Colonic mucosa (tissue), 4 donors: ENCODE data around the gene C16orf87. TPM values are rescaled to one million over a fixed set of nuclear protein-coding genes. Genes with fewer than 3 reads are reported as not detected.

Source experiments
- DNase-seq: peaks from one replicate; pipeline ENCODE4 v3.0.0-alpha.2; 2020
- H3K27ac ChIP-seq: fragments of 200-600 bp; one replicate; pipeline ENCODE4 v1.8.0; 2021
- H3K27me3 ChIP-seq: fragments of 200-600 bp; one replicate; pipeline ENCODE4 v1.8.0; 2021
- H3K36me3 ChIP-seq: fragments of 200-600 bp; one replicate; pipeline ENCODE4 v1.8.0; 2021
- H3K4me1 ChIP-seq: fragments of 200-600 bp; one replicate; pipeline ENCODE4 v1.8.0; 2021; ENCODE audit warnings: mild to moderate bottlenecking
- H3K4me3 ChIP-seq: fragments of 200-600 bp; one replicate; pipeline ENCODE4 v1.8.0; 2021
- H3K9ac ChIP-seq, 2 donors: one replicate each; pipeline ENCODE4 v1.7.0; 2013; ENCODE audit warnings: control low read depth in 2 of 2, low read depth in 2 of 2, low read length in 2 of 2
- H3K9me3 ChIP-seq: fragments of 200-600 bp; one replicate; pipeline ENCODE4 v1.8.0; 2021
- intact Hi-C: fragments of 100-400 bp; cut with DNase I; formaldehyde crosslinking; loops from one replicate; pipeline ENCODE4 v1.14.1; 2022
- total RNA-seq, 2 donors: library from RNA; stranded (reverse); fragmentation: NEBNext Ultra II Directional in 1 of 2; extraction: Animal tissue kit (Norgen Biotek cat#: 25700) in 1 of 2; gene quantifications; one replicate each; pipeline ENCODE4 v1.2.1, GENCODE V29; 2021
- TF ChIP-seq, protein P1 (sequence below): fragments of 200-600 bp; IDR thresholded peaks from one replicate; pipeline ENCODE4 v1.8.0; 2022; ENCODE audit warnings: antibody characterized with exemption, mild to moderate bottlenecking
- donor health status: healthy.
- donor health status: DM: no; HTN: no; CAD: no.
- donor health status: DM: no; HTN: no; CAD: no.

Gene C16orf87
- total RNA-seq, 2 donors from 2014 or later = 4.8 to 6.7 TPM

DNA sequence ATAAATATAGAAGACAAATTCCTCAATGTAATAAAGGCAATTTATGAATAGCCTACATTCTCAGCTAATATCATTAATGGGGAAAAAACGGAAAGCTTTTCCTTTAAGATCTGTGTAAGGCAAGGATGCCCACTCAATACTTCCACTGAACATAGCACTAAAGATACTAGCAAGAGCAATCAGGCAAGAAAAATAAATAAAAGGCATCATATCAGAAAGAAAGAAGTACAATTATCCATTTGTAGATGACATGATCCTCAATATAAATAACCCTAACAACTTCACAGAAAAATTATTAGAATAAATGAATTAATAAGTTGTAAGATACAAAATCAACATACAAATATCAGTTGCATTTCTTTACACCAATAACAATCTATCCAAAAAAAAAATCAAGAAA lies 37.1 kb downstream of the C16orf87 start:
- no peaks in the 10 kb centered on the region for H3K9me3 ChIP-seq
- no peak for DNase-seq
- intact Hi-C loops = no loop called here

DNA sequence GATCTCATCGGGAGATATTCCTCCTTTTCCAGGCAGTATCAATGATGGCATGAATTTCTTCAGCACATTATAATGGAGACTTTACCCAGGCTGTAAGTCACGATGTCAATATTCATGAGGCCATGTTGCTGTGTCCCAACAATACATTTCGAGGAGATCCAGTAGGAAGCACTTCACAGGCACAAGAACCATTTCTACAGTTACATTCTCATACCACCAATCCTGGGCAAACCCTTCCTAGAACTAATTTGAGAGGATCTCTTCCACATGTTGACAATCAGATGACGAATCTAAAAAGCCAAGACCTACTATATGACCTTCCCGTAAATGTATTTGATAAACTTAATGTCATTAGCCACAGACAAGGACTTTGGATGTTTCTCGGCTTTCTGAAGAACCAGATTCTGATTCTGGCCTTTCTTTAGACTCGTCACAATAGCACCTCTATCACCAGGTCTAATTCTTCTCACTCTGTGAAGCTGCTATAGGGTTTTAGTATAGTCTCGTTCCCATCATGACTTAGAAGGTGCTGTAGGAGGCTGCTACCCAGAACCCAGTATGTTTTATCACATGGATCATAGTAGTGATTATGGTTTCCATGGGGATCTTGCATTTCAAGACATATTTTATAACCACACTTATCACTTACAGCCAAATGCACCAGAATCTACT lies 40.2 kb downstream of the C16orf87 start:
- Histone ChIP-seq H3K27ac (no peak overlapping the region), H3K36me3 (no peaks in the 10 kb centered on the region), H3K4me1 (no peaks in the 10 kb centered on the region), H3K27me3 (no peaks in the 10 kb centered on the region), H3K9me3 (no peaks in the 10 kb centered on the region), H3K9ac (no peak overlapping the region), H3K4me3 (no peak overlapping the region)
- TF ChIP-seq, protein P1, sequence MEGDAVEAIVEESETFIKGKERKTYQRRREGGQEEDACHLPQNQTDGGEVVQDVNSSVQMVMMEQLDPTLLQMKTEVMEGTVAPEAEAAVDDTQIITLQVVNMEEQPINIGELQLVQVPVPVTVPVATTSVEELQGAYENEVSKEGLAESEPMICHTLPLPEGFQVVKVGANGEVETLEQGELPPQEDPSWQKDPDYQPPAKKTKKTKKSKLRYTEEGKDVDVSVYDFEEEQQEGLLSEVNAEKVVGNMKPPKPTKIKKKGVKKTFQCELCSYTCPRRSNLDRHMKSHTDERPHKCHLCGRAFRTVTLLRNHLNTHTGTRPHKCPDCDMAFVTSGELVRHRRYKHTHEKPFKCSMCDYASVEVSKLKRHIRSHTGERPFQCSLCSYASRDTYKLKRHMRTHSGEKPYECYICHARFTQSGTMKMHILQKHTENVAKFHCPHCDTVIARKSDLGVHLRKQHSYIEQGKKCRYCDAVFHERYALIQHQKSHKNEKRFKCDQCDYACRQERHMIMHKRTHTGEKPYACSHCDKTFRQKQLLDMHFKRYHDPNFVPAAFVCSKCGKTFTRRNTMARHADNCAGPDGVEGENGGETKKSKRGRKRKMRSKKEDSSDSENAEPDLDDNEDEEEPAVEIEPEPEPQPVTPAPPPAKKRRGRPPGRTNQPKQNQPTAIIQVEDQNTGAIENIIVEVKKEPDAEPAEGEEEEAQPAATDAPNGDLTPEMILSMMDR = no peak
- intact Hi-C loops = no loop called here
- no peak for DNase-seq

More for the DNA sequence above, 37.1 kb downstream of the C16orf87 start:
- H3K27me3 ChIP-seq = no peaks in the 10 kb centered on the region
- no peak overlapping the region for H3K4me3 ChIP-seq
- H3K9ac ChIP-seq = no peak overlapping the region
- H3K4me1 ChIP-seq = no peaks in the 10 kb centered on the region
- H3K36me3 ChIP-seq = no peaks in the 10 kb centered on the region
- no peak overlapping the region for H3K27ac ChIP-seq
- TF ChIP-seq, protein P1 = no peak

DNA sequence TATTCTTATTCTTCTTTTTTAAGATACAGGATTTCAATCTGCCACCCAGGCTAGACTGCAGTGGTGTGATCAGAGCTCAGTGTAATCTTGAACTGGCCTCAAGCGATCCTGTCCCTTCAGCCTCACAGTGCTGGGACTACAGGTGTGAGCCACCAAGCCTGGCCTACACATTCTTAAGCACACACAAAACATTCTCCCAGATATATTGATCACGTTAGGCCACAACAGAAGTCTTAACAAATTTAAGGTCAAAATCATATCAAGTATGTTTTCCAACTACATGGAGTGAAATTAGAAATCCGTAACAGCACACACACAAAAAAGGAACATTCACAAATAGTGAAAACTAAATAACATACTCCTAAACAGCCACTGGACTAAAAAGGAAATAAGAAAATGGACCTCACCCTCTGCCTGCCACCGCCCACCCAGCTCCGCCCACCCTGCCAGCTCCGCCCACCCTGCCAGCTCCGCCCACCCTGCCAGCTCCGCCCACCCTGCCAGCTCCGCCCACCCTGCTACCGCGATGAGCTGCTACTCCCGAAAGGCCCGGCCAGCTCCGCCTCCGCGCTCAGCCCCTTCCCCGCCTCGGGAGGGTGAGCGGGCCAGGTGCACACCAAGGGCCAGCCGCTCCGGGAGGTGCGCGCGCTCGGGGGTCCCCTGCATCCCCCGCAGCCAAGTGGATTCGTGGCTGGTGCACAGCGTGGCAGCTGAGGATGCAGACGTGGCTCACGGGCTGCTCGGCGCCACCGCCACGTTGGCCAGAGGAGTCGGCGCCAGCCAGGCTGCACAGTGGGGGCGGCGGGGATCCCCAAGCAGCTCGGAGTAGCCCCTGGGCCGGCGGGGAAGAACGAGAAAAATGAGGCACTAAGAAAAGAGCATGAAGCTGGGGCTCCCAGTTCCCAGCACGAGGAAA lies 41.2 kb downstream of the C16orf87 start:
- DNase-seq = peak; percentile 90
- Histone ChIP-seq H3K9ac (peak overlapping the region; percentile 61 to 67), H3K27ac (no peak overlapping the region), H3K27me3 (no peaks in the 10 kb centered on the region), H3K36me3 (no peaks in the 10 kb centered on the region), H3K4me3 (peak overlapping the region; percentile 55), H3K4me1 (no peaks in the 10 kb centered on the region), H3K9me3 (no peaks in the 10 kb centered on the region)
- TF ChIP-seq, protein P1 = no peak
- intact Hi-C loops = no loop called here

DNA sequence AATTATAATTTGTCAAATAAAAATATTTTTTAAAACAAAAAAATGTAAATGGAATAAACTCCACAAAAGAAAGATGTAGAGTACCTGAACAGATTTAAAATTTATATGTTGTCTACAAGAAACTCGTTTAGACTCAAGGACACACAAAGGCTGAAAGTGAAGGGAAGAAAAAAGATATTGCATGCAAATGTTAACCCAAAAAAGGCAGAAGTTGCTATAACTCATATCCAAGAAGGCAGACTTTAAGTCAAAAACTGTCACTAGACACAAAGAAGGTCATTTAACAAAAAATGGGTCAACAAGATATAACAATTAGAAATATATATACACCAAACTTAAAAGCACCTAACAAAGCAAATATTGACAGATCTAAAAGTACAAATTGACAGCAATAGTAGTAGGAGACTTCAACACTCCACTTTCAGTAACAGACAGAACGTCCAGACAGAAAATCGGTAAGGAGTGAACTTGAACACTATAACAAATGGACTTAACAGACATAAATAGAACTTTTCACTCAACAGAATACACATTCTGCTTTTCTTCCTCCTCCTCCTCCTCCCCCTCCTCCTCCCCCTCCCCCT lies 42.0 kb downstream of the C16orf87 start:
- TF ChIP-seq, protein P1 = no peak
- Histone ChIP-seq H3K4me1 (no peaks in the 10 kb centered on the region), H3K9ac (no peak overlapping the region), H3K36me3 (no peaks in the 10 kb centered on the region), H3K27me3 (no peaks in the 10 kb centered on the region), H3K9me3 (no peaks in the 10 kb centered on the region), H3K27ac (no peak overlapping the region), H3K4me3 (no peak overlapping the region)
- intact Hi-C loops = no loop called here
- no peak for DNase-seq

DNA sequence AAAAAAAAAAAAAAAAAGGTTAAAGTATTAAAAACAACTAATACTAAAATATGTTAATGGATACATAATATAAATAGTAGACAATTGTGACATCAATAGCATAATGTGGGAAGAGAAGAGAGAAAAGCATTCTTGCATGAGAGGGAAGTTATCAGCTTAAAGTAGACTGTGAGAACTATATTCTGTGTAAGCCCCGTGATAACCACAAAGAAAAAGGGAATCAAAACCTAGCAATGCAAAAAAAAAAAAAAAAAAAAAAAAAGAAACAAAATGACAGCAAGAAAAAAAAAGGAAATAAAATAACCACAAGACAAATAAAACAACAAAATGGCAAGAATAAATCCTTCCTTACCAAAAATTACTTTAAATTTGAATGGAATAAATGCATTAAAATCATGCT lies 43.1 kb downstream of the C16orf87 start:
- TF ChIP-seq, protein P1 = no peak
- Histone ChIP-seq H3K27ac (no peak overlapping the region), H3K4me1 (no peaks in the 10 kb centered on the region), H3K9ac (no peak overlapping the region), H3K27me3 (no peaks in the 10 kb centered on the region), H3K9me3 (no peaks in the 10 kb centered on the region), H3K4me3 (no peak overlapping the region), H3K36me3 (no peaks in the 10 kb centered on the region)
- no peak for DNase-seq
- intact Hi-C loops = no loop called here
